ACHN (cell line): ENCODE measurements around the gene ACACA.
A peak's percentile ranks its signal among the peaks of the same experiment; 100 is the strongest.

Experiments
- DNase-seq: peaks from one replicate; pipeline ENCODE4 v3.0.0-alpha.2; 2015
- in situ Hi-C: cut with HindIII; loops from 2 replicates; pipeline ENCODE4 v1.10.0; 2017; ENCODE audit warnings: low sequenced_read_pairs, low pct_ligation_motif_present, low pct_unique_long_range_greater_than_20kb

ACACA gene

GRCh38 chr17:37310940-37311339 lies 95.7 kb downstream of the ACACA start:
- no peak for DNase-seq

GRCh38 chr17:37309051-37309450 lies 97.6 kb downstream of the ACACA start:
- in situ Hi-C loops: no loop called here
- no peak for DNase-seq

More at GRCh38 chr17:37310940-37311339, 95.7 kb downstream of the ACACA start:
- in situ Hi-C loops: no loop called here

- in situ Hi-C loops: no loop called here
- DNase-seq: no peak
Observed at GRCh38 chr17:37305406-37305905, 101.2 kb downstream of the ACACA start.

- in situ Hi-C loops: no loop called here
- no peak for DNase-seq
Observed at GRCh38 chr17:37301288-37301687, 105.3 kb downstream of the ACACA start.

GRCh38 chr17:37300683-37301082 lies 106.0 kb downstream of the ACACA start:
- DNase-seq: no peak
- in situ Hi-C loops: no loop called here

GRCh38 chr17:37299257-37299980 lies 107.2 kb downstream of the ACACA start:
- in situ Hi-C loops: no loop called here
- DNase-seq: no peak

- in situ Hi-C loops: no loop called here
- DNase-seq: no peak
Observed at GRCh38 chr17:37295888-37296287, 110.7 kb downstream of the ACACA start.

GRCh38 chr17:37294888-37295287 lies 111.7 kb downstream of the ACACA start:
- in situ Hi-C loops: no loop called here
- DNase-seq: no peak

- DNase-seq: no peak
- in situ Hi-C loops: no loop called here
Observed at GRCh38 chr17:37293770-37294169, 112.9 kb downstream of the ACACA start.

GRCh38 chr17:37292429-37293139 lies 114.1 kb downstream of the ACACA start:
- in situ Hi-C loops: no loop called here
- DNase-seq: no peak

- in situ Hi-C loops: no loop called here
- DNase-seq: no peak
Observed at GRCh38 chr17:37291351-37291750, 115.3 kb downstream of the ACACA start.

- in situ Hi-C loops: no loop called here
- no peak for DNase-seq
Observed at GRCh38 chr17:37286430-37286829, 120.2 kb downstream of the ACACA start.

GRCh38 chr17:37284191-37284590 lies 122.4 kb downstream of the ACACA start:
- no peak for DNase-seq
- in situ Hi-C loops: no loop called here

- DNase-seq: no peak
- in situ Hi-C loops: no loop called here
Observed at GRCh38 chr17:37283414-37283961, 123.1 kb downstream of the ACACA start.

GRCh38 chr17:37280841-37281240 lies 125.8 kb downstream of the ACACA start:
- DNase-seq: no peak
- in situ Hi-C loops: no loop called here

- in situ Hi-C loops: no loop called here
- no peak for DNase-seq
Observed at GRCh38 chr17:37278247-37278894, 128.3 kb downstream of the ACACA start.

- peak; percentile 20 for DNase-seq
- in situ Hi-C loops: no loop called here
Observed at GRCh38 chr17:37276475-37276874, 130.2 kb downstream of the ACACA start.

- in situ Hi-C loops: no loop called here
Observed at GRCh38 chr17:37274461-37274860, 132.2 kb downstream of the ACACA start.

GRCh38 chr17:37273409-37274051 lies 133.1 kb downstream of the ACACA start:
- DNase-seq: peak; percentile 30
- in situ Hi-C loops: no loop called here

More at GRCh38 chr17:37274461-37274860, 132.2 kb downstream of the ACACA start:
- DNase-seq: no peak
